Activated CD8-positive, alpha-beta memory T cell treated with anti-CD3 and anti-CD28 coated beads, Interleukin-2, amount 10 ng/mL, durations not matched to agents 7 days and 5 days (primary cell): ENCODE results near the gene CROCC2. TPM values are rescaled to one million over a fixed set of nuclear protein-coding genes. Genes with fewer than 3 reads are reported as not detected.

Source experiments
- ATAC-seq: fragments of 150-1000 bp; cut with Tn5 transposase; one replicate; pipeline ENCODE4 v1.10.0; 2021; ENCODE audit warnings: moderate library complexity
- CTCF ChIA-PET: fragments of 350-600 bp; sonication (Branson Sonifier 250); formaldehyde crosslinking; loops from one replicate; lab custom pipeline; 2021; ENCODE audit warnings: antibody characterized with exemption; lab: Charles Lee
- DNase-seq: peaks from one replicate; pipeline ENCODE4 v3.0.0-alpha.2; 2020
- H3K27ac Mint-ChIP-seq: one replicate; pipeline ENCODE4 v1.8.0; 2021; ENCODE audit warnings: mild to moderate bottlenecking, mixed read lengths
- H3K27me3 Mint-ChIP-seq: one replicate; pipeline ENCODE4 v1.8.0; 2021; ENCODE audit warnings: mixed read lengths
- H3K36me3 Mint-ChIP-seq: one replicate; pipeline ENCODE4 v1.8.0; 2021; ENCODE audit warnings: mild to moderate bottlenecking, mixed read lengths
- H3K4me1 Mint-ChIP-seq: one replicate; pipeline ENCODE4 v1.8.0; 2021; ENCODE audit warnings: mixed read lengths
- H3K4me3 Mint-ChIP-seq: one replicate; pipeline ENCODE4 v1.8.0; 2021; ENCODE audit warnings: mild to moderate bottlenecking, moderate library complexity, mixed read lengths
- H3K9me3 Mint-ChIP-seq: one replicate; pipeline ENCODE4 v1.8.0; 2022; ENCODE audit warnings: low read depth, mixed read lengths
- total RNA-seq, 2 experiments: library from RNA; stranded (reverse); gene quantifications; one replicate each; pipeline ENCODE4 v1.2.3, GENCODE V29; 2021

CROCC2 gene
- total RNA-seq, 2 experiments from 2014 or later = not detected

GRCh38 chr2:240932001-240932723, 26.0 kb downstream of the CROCC2 start:
- Mint-ChIP-seq H3K36me3 (no peaks in the 10 kb centered on the region), H3K4me1 (no peaks in the 10 kb centered on the region), H3K9me3 (no peaks in the 10 kb centered on the region), H3K27ac (no peak overlapping the region), H3K27me3 (no peaks in the 10 kb centered on the region), H3K4me3 (no peak overlapping the region)
- no peak for ATAC-seq
- no peak for DNase-seq
- CTCF ChIA-PET = no interaction called here

DNA sequence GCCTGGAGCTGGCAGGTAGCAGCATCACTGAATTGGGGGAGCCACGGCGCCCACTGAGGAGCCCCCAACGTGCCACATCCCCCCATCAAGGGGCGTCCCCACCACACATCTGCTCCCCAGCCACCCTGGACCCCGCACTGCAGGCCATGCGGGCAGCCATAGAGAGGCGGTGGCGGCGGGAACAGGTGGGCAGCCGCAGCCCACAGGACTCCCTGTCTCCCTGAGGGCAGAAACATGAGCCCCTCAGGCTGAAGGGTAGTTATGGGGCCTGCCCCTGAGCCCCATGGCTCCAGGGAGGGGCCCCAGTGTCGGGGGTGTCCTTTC, 26.6 kb downstream of the CROCC2 start:
- no peak for DNase-seq
- Mint-ChIP-seq H3K27me3 (peaks cover 2% of the 10 kb centered on the region), H3K36me3 (no peaks in the 10 kb centered on the region), H3K27ac (no peak overlapping the region), H3K4me3 (no peak overlapping the region), H3K9me3 (no peaks in the 10 kb centered on the region), H3K4me1 (no peaks in the 10 kb centered on the region)
- no peak for ATAC-seq
- CTCF ChIA-PET = no interaction called here

DNA sequence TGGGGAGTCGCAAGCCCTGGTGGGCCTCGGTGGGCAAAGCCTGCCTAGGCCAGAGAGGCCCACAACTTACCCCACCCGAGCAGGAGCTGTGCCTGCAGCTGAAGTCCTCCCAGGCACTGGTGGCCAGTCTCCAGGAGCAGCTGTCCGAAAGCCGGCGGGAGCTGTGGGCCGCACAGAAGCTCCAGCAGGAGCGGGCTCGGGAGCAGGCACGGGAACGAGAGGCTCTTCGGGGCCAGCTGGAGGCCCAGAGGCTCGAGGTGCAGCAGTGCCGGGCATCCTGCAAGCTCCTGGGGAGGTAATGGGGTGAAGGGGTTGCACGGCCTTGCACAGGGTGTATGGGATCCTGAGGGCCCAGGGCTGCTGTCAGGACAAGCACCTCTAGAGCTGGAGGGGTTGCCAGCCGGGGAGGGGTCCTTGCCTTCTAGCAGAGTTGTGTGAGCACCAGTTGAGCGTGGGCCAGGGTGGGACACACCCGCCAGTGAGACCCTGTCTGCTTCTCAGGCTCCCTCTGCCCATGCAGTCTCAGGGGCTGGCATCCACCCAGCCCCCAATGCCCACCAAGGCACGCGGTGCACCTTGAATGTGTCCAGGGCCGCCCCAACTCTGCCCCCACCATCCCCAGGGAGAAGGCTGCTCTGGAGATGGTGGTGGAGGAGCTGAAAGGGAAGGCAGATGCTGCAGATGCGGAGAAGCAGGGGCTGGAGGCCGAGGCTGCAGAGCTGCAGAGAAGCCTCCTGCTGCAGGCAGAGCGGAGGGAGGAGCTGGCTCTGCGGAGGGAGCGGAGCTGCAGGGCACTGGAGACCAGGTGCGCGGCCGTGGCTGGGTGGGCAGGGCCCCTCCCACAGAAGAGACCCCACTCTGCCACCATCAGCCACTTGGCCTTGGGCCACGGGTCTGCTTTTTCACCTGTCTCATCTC, 27.2 kb downstream of the CROCC2 start:
- ATAC-seq (no peak), DNase-seq (no peak)
- Mint-ChIP-seq H3K27ac (no peak overlapping the region), H3K4me3 (no peak overlapping the region), H3K36me3 (no peaks in the 10 kb centered on the region), H3K4me1 (no peaks in the 10 kb centered on the region), H3K27me3 (peaks cover 8% of the 10 kb centered on the region), H3K9me3 (no peaks in the 10 kb centered on the region)
- CTCF ChIA-PET = no interaction called here

DNA sequence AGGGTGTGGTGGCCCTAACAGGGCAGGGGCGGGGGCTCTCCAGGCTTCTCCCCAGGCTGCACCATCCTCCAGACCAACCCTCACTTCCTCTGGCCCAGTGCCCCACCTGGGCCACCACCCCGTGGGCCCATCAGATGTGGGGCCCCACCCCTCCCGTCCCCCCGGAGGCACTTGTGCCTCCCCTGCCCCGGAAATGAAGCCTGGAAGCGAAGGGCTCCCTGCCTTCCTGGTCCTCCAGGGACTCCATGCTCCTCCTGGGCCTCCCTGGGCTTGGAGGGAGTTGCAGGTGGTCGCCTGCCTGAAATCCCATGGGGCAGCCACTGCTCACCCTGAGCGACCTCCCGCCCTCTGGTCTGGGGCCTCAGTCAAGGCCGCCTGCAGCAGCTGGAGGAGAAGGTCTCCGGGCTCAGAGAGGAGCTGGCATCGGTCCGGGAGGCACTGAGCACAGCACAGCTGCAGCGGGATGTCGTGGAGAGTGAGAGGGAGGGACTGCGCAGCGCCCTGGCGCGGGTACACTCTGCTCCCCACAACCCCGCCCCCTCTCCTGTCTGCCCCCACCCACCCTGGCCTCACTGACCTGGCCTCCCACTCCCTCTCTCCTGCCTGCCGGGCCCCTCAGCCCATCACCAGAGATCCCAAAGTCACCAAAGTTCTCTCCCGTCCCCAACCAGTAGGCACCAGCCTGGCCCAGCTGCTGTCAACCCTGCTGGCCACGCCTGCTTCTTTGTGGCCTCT, 28.0 kb downstream of the CROCC2 start:
- Mint-ChIP-seq H3K4me1 (no peaks in the 10 kb centered on the region), H3K36me3 (no peaks in the 10 kb centered on the region), H3K27ac (no peak overlapping the region), H3K27me3 (peaks cover 13% of the 10 kb centered on the region), H3K9me3 (no peaks in the 10 kb centered on the region), H3K4me3 (no peak overlapping the region)
- no peak for ATAC-seq
- no peak for DNase-seq
- CTCF ChIA-PET = no interaction called here

- ATAC-seq = no peak
- DNase-seq = no peak
- Mint-ChIP-seq H3K4me3 (no peak overlapping the region), H3K4me1 (no peaks in the 10 kb centered on the region), H3K27me3 (peaks cover 15% of the 10 kb centered on the region), H3K36me3 (no peaks in the 10 kb centered on the region), H3K27ac (no peak overlapping the region), H3K9me3 (no peaks in the 10 kb centered on the region)
- CTCF ChIA-PET = no interaction called here
Observed at GRCh38 chr2:240934701-240935102, 28.6 kb downstream of the CROCC2 start.

GRCh38 chr2:240935103-240935876, 29.2 kb downstream of the CROCC2 start:
- H3K27me3 Mint-ChIP-seq = peaks cover 19% of the 10 kb centered on the region
- H3K27ac Mint-ChIP-seq = no peak overlapping the region
- ATAC-seq = no peak
- no peaks in the 10 kb centered on the region for H3K36me3 Mint-ChIP-seq
- H3K9me3 Mint-ChIP-seq = no peaks in the 10 kb centered on the region
- CTCF ChIA-PET = no interaction called here
- no peak overlapping the region for H3K4me3 Mint-ChIP-seq
- H3K4me1 Mint-ChIP-seq = no peaks in the 10 kb centered on the region
- DNase-seq = no peak

DNA sequence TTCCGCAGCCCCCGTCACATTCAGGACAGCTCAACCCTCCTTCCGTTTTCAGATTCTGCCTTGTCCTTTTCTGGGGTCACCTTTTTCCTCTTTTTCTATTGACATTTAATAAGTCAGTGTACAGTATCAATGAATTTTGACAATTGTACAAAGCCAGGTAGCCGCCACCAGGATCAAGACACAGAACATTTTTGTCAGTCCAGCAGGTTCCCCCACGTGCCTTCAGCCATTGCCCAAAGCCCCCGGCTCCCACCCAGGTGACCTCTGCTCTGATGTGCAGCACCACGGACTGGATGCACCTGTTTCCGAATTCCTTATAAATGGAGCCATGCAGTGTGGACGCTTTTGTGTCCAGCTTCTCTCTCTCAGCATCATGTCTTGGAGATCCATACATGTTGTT, 30.0 kb downstream of the CROCC2 start:
- no peaks in the 10 kb centered on the region for H3K36me3 Mint-ChIP-seq
- no peaks in the 10 kb centered on the region for H3K4me1 Mint-ChIP-seq
- no peak for DNase-seq
- no peak for ATAC-seq
- no peak overlapping the region for H3K27ac Mint-ChIP-seq
- no peak overlapping the region for H3K4me3 Mint-ChIP-seq
- no peaks in the 10 kb centered on the region for H3K9me3 Mint-ChIP-seq
- H3K27me3 Mint-ChIP-seq = peaks cover 27% of the 10 kb centered on the region
- CTCF ChIA-PET = no interaction called here

DNA sequence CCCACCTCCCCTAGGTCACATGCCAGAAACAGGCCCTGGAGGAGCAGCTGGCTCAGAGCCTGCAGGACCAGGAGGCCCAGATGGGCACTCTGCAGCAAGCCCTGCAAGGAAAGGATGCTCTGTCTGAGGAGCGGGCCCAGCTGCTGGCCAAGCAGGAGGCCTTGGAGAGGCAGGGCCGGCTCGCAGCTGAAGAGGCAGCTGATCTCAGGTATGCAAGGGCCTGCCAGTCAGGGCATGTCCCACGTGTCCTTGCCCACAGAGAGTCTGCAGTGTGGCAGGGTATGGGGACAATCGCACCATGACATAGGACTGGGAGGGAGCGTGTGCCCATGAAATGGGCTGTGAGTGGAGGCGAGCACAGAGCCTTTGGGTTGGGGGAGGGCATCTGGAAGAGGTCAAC, 39.9 kb downstream of the CROCC2 start:
- H3K27ac Mint-ChIP-seq = no peak overlapping the region
- DNase-seq (no peak), ATAC-seq (no peak)
- peaks cover 9% of the 10 kb centered on the region for H3K27me3 Mint-ChIP-seq
- no peak overlapping the region for H3K4me3 Mint-ChIP-seq
- CTCF ChIA-PET = interaction anchor here (1.5 to 2.4 kb wide), 2 partner anchors 32 to 95 kb away, joined by 3 to 5 read pairs; no protein-coding TSS in a partner anchor
- H3K36me3 Mint-ChIP-seq = no peaks in the 10 kb centered on the region
- no peaks in the 10 kb centered on the region for H3K9me3 Mint-ChIP-seq
- no peaks in the 10 kb centered on the region for H3K4me1 Mint-ChIP-seq

- ATAC-seq = no peak
- H3K4me3 Mint-ChIP-seq = no peak overlapping the region
- DNase-seq = no peak
- no peak overlapping the region for H3K27ac Mint-ChIP-seq
- no peaks in the 10 kb centered on the region for H3K4me1 Mint-ChIP-seq
- CTCF ChIA-PET = no interaction called here
- H3K36me3 Mint-ChIP-seq = no peaks in the 10 kb centered on the region
- no peaks in the 10 kb centered on the region for H3K9me3 Mint-ChIP-seq
- peaks cover 4% of the 10 kb centered on the region for H3K27me3 Mint-ChIP-seq
Observed at GRCh38 chr2:240946654-240947053, 40.5 kb downstream of the CROCC2 start.

DNA sequence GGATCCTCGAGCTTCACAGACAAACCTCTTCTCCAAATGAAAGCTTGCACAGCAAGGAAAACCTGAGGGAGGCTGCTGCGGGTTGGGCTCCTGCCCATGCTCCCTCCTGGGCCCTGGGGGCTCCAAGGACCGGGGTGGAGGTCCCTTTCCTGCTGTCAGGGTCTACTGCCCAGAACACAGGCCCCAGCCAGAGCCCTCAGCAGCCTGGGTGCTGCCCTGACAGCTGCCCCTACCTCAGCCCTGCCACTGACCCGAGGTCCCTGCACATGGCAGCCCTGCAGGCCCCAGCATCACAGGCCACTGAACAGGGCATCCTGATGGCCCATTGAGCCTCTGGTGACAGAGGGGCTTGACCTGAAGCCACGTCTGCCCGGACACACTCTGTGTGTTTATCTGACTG, 41.0 kb downstream of the CROCC2 start:
- Mint-ChIP-seq H3K4me1 (no peaks in the 10 kb centered on the region), H3K9me3 (no peaks in the 10 kb centered on the region), H3K27ac (no peak overlapping the region), H3K27me3 (no peaks in the 10 kb centered on the region), H3K4me3 (no peak overlapping the region), H3K36me3 (no peaks in the 10 kb centered on the region)
- ATAC-seq = no peak
- DNase-seq = no peak
- CTCF ChIA-PET = no interaction called here

DNA sequence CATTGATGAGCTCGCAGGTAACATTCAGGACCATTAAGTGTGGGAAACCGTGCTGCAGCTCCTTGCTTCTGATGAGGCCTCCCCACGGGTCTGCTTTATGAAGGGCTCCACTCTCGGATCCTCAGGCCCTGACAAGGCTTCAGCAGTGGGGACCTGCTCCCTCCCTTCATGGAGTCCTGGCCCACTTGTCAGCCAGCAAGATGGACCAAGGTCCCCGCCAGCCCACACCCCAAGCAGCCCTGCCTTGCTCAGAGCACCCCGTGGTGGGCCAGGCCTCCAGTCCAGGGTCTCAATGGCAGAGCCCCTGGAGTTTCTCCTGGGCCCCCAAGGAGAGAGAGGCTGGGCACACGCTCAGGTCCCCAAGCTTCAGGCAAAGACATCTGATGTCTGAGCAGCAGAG, 41.5 kb downstream of the CROCC2 start:
- Mint-ChIP-seq H3K4me1 (no peaks in the 10 kb centered on the region), H3K4me3 (no peak overlapping the region), H3K36me3 (no peaks in the 10 kb centered on the region), H3K27me3 (no peaks in the 10 kb centered on the region), H3K9me3 (no peaks in the 10 kb centered on the region), H3K27ac (no peak overlapping the region)
- no peak for ATAC-seq
- no peak for DNase-seq
- CTCF ChIA-PET = no interaction called here

GRCh38 chr2:240948086-240948485, 42.0 kb downstream of the CROCC2 start:
- ATAC-seq = no peak

More at GRCh38 chr2:240948086-240948485, 42.0 kb downstream of the CROCC2 start:
- CTCF ChIA-PET = no interaction called here
- no peaks in the 10 kb centered on the region for H3K27me3 Mint-ChIP-seq
- H3K4me3 Mint-ChIP-seq = no peak overlapping the region
- H3K27ac Mint-ChIP-seq = no peak overlapping the region
- no peaks in the 10 kb centered on the region for H3K9me3 Mint-ChIP-seq
- no peaks in the 10 kb centered on the region for H3K4me1 Mint-ChIP-seq
- no peak for DNase-seq
- H3K36me3 Mint-ChIP-seq = no peaks in the 10 kb centered on the region
